ENCODE results near the gene PGS1. TPM values are rescaled to one million over a fixed set of nuclear protein-coding genes. Genes with fewer than 3 reads are reported as not detected.
A peak's percentile ranks its signal among the peaks of the same experiment; 100 is the strongest.

Gene PGS1
- total and polyA plus RNA-seq, 5 donors = 13.9 to 22.2 (median 20.2) TPM

GRCh38 chr17:78438694-78439325 lies 60.4 kb downstream of the PGS1 start:
- Histone ChIP-seq H3K9me3 (ENCODE audit: control insufficient read depth, low read length) (no peaks in the 10 kb centered on the region), H3K27me3 (ENCODE audit: control insufficient read depth, insufficient read depth) (no peaks in the 10 kb centered on the region), H3K4me1 (ENCODE audit: control insufficient read depth, insufficient read depth, low read length) (peaks cover 3% of the 10 kb centered on the region), H3K27ac (ENCODE audit: low read length) (no peak overlapping the region), H3K4me3 (ENCODE audit: low read length) (no peak overlapping the region)
- no peak for ATAC-seq
- DNase-seq = peak in 2 of 3 donors; percentile 31 to 32
- WGBS = 77% methylated on average over 16 of the region's 16 CpGs
- intact Hi-C loops (cut with DNase I) = no loop called here

DNA sequence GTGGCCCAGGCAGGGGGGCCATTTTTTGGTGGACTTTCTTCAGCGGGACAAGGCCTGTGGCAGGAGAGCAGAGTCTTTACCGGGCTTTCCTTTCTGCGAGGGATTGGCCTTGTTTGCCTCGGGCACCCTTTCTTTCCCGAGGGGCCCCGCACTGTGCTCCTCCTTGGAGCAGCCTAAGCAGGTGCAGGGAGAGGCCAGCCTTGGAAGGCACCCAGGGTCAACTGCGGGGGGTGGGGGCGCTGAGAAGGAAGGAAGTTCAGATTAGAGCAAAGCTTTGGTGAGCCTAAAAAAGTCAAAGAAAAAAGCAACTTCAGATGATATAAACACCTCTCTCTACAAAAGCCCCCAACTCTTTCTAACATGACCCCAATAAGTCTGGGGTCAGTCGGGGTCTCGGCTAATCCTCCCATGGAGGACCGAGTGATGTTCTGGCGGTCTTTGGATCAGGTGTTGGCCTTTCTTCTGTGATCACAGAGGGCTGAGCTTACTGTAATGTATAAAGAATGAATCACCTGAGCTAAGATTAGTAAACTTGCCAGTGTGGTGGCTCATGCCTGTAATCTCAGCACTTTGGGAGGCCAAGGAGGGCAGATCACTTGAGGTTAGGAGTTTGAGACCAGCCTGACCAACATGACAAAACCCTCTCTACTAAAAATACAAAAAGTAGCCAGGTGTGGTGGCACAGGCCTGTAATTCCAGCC lies 63.0 kb downstream of the PGS1 start:
- 76% methylated on average over 12 of the region's 12 CpGs for WGBS
- H3K27me3 ChIP-seq (ENCODE audit: control insufficient read depth, insufficient read depth) = no peaks in the 10 kb centered on the region
- intact Hi-C loops (cut with DNase I) = no loop called here
- H3K9me3 ChIP-seq (ENCODE audit: control insufficient read depth, low read length) = no peaks in the 10 kb centered on the region
- DNase-seq (peak in 1 of 3 donors; percentile 12), ATAC-seq (no peak)
- no peak overlapping the region for H3K4me3 ChIP-seq (ENCODE audit: low read length)
- H3K4me1 ChIP-seq (ENCODE audit: control insufficient read depth, insufficient read depth, low read length) = peaks cover 3% of the 10 kb centered on the region
- no peak overlapping the region for H3K27ac ChIP-seq (ENCODE audit: low read length)

DNA sequence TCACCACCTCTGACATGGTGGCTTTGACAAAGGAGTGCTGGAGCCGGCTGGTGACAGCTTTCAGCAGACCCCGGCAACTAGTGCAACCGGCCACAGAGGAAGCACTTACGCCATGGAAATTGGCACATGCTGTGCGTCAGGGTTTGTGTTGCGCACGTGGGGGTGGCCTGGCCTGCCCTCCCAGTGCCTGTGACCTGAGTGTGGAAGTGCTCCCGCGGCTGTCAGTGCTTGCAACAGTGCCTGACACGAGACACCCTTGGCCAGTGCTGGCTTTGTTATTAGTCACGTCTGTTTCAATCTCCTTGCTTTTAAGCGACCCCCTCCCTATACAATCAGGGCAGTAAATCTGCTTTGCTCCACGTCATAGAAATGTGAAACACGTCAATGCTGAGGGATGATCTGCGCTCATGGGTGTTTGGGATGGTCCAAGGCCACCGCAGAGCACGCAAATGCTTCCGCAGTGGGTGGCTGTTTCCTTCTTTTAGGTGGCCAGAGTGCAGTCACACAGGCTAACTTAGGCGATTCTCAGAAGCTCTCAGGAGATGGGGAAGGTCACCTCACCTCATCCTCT lies 64.3 kb downstream of the PGS1 start:
- Histone ChIP-seq H3K4me1 (ENCODE audit: control insufficient read depth, insufficient read depth, low read length) (peaks cover 3% of the 10 kb centered on the region), H3K27ac (ENCODE audit: low read length) (no peak overlapping the region), H3K4me3 (ENCODE audit: low read length) (no peak overlapping the region), H3K27me3 (ENCODE audit: control insufficient read depth, insufficient read depth) (no peaks in the 10 kb centered on the region), H3K9me3 (ENCODE audit: control insufficient read depth, low read length) (no peaks in the 10 kb centered on the region)
- 35% methylated on average over 19 of the region's 19 CpGs for WGBS
- ATAC-seq (peak; percentile 87 to 92), DNase-seq (peak; percentile 89 to 91 (median 90))
- intact Hi-C loops (cut with DNase I) = no loop called here

DNA sequence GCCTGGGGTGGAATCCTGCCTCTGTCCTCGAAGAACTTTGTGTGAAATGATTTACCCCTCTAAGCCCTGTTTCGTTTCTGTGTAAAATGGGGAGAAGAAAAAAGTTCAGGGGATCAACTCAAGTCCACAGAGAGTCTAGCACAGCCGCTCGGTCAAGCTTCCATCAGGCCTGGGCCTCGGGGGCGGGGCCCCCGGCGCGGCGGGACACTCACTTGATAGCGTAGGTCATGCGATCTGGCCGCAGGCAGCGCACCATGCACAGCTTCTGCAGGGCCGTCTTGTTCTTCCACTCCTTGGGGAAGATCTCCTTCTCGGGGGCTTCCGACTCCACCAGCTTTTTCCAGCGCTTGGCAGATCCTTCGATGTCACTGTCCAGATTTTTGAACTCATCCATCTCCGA lies 65.9 kb downstream of the PGS1 start:
- Histone ChIP-seq H3K4me1 (ENCODE audit: control insufficient read depth, insufficient read depth, low read length) (peaks cover 3% of the 10 kb centered on the region), H3K27me3 (ENCODE audit: control insufficient read depth, insufficient read depth) (no peaks in the 10 kb centered on the region), H3K9me3 (ENCODE audit: control insufficient read depth, low read length) (no peaks in the 10 kb centered on the region), H3K4me3 (ENCODE audit: low read length) (no peak overlapping the region), H3K27ac (ENCODE audit: low read length) (no peak overlapping the region)
- DNase-seq = peak in 2 of 3 donors; percentile 25 to 53
- intact Hi-C loops (cut with DNase I) = no loop called here
- no peak for ATAC-seq
- WGBS = 87% methylated on average over 20 of the region's 20 CpGs

DNA sequence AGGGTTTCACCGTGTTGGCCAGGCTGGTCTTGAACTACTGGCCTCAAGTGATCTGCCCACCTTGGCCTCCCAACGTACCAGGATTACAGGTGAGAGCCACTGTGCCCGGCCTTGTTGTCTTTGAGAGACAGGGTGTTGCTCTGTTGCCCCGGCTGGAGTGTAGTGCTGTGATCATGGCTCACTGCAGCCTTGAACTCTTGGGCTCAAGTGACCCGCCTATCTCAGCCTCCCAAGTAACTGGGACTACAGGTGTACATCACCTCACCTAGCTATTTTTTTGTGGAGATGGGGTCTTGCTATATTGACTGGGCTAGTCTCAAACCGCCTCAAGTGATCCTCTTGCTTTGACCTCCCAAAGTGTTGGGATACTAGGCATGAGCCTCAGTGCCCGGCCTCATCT lies 68.4 kb downstream of the PGS1 start:
- Histone ChIP-seq H3K27me3 (ENCODE audit: control insufficient read depth, insufficient read depth) (no peaks in the 10 kb centered on the region), H3K27ac (ENCODE audit: low read length) (no peak overlapping the region), H3K9me3 (ENCODE audit: control insufficient read depth, low read length) (no peaks in the 10 kb centered on the region), H3K4me1 (ENCODE audit: control insufficient read depth, insufficient read depth, low read length) (peaks cover 3% of the 10 kb centered on the region), H3K4me3 (ENCODE audit: low read length) (no peak overlapping the region)
- 95% methylated on average over 7 of the region's 7 CpGs for WGBS
- ATAC-seq (no peak), DNase-seq (no peak)
- intact Hi-C loops (cut with DNase I) = no loop called here

- WGBS = 73% methylated on average over 5 of the region's 5 CpGs
- no peak overlapping the region for H3K4me3 ChIP-seq (ENCODE audit: low read length)
- H3K27ac ChIP-seq (ENCODE audit: low read length) = no peak overlapping the region
- no peaks in the 10 kb centered on the region for H3K4me1 ChIP-seq (ENCODE audit: control insufficient read depth, insufficient read depth, low read length)
- ATAC-seq = no peak
- H3K9me3 ChIP-seq (ENCODE audit: control insufficient read depth, low read length) = no peaks in the 10 kb centered on the region
- no peaks in the 10 kb centered on the region for H3K27me3 ChIP-seq (ENCODE audit: control insufficient read depth, insufficient read depth)
- intact Hi-C loops (cut with DNase I) = no loop called here
- DNase-seq = no peak
Observed at GRCh38 chr17:78448356-78448993, 70.0 kb downstream of the PGS1 start.

DNA sequence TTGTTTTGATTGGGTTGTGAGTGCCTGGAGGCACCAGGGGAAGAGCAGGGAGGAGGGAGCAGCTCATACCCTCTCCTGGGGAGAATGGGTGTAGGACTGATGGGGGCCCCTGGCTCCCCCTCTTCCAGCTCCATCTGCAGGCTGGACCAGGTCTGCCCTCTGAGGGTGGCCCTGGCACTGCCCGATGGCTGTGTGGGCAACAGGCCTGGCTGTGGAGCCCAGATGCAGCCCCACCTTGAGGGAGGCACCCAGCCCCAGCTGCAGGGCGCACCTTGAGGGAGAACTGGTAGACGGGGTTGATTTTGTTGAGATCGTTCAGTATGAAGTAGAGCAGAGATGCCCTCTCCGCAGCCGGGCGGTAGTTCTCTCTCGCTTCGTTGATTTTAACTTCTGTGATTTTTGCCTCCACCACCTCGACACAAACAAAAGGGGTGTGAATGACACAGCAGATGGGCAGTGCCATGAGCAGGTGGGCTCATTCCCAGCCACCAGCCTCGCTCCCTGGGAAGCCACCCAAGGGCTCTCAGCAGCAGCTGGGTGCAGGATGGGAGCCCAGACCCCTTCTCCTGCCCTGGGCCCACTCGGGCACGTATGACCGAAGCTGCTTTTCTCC lies 71.6 kb downstream of the PGS1 start:
- intact Hi-C loops (cut with DNase I) = no loop called here
- WGBS = 93% methylated on average over 14 of the region's 14 CpGs
- H3K27ac ChIP-seq (ENCODE audit: low read length) = no peak overlapping the region
- no peaks in the 10 kb centered on the region for H3K9me3 ChIP-seq (ENCODE audit: control insufficient read depth, low read length)
- DNase-seq = no peak
- no peak for ATAC-seq
- H3K27me3 ChIP-seq (ENCODE audit: control insufficient read depth, insufficient read depth) = no peaks in the 10 kb centered on the region
- no peak overlapping the region for H3K4me3 ChIP-seq (ENCODE audit: low read length)
- no peaks in the 10 kb centered on the region for H3K4me1 ChIP-seq (ENCODE audit: control insufficient read depth, insufficient read depth, low read length)

DNA sequence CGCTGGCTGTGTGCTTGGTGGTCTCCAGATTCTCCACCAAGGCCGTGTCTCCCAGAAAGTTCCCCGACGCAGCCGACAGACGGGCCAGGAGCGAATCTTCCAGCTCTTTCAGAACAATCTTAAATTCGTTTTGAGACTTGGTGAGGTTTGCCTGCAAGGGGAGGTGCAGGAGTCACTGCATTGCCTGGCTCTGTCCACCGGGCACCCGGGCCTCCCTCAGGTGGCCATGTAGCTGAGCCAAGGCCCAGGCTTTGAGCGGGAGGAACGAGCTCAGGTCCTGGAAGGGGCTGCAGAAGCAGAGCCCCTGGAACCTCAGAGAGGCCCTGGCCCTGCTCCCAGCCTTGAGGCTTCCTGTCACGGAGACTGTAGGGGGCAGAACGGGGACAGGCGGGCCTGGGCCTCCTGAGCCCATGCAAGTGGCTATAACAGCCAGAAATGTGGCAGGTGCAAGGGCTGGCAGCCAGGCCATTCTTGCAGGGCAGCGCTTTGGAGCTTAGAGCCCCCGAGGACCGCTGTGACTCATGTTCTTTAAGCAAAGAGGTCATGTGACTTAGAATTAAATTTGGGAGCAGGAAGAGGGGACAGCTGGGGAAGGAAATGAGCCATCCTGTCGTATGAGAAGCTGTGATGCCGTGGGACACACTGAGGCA lies 72.4 kb downstream of the PGS1 start:
- Histone ChIP-seq H3K9me3 (ENCODE audit: control insufficient read depth, low read length) (no peaks in the 10 kb centered on the region), H3K4me3 (ENCODE audit: low read length) (no peak overlapping the region), H3K4me1 (ENCODE audit: control insufficient read depth, insufficient read depth, low read length) (no peaks in the 10 kb centered on the region), H3K27me3 (ENCODE audit: control insufficient read depth, insufficient read depth) (no peaks in the 10 kb centered on the region), H3K27ac (ENCODE audit: low read length) (no peak overlapping the region)
- WGBS = 59% methylated on average over 20 of the region's 20 CpGs
- DNase-seq (peak in 1 of 3 donors; percentile 28), ATAC-seq (no peak)
- intact Hi-C loops (cut with DNase I) = no loop called here

- ATAC-seq (no peak), DNase-seq (no peak)
- H3K9me3 ChIP-seq (ENCODE audit: control insufficient read depth, low read length) = no peaks in the 10 kb centered on the region
- intact Hi-C loops (cut with DNase I) = no loop called here
- 89% methylated on average over 7 of the region's 7 CpGs for WGBS
- no peak overlapping the region for H3K27ac ChIP-seq (ENCODE audit: low read length)
- H3K4me1 ChIP-seq (ENCODE audit: control insufficient read depth, insufficient read depth, low read length) = no peaks in the 10 kb centered on the region
- H3K27me3 ChIP-seq (ENCODE audit: control insufficient read depth, insufficient read depth) = no peaks in the 10 kb centered on the region
- no peak overlapping the region for H3K4me3 ChIP-seq (ENCODE audit: low read length)
Observed at GRCh38 chr17:78451753-78452152, 73.3 kb downstream of the PGS1 start.

GRCh38 chr17:78454346-78454745 lies 75.9 kb downstream of the PGS1 start:
- WGBS = 95% methylated on average over 20 of the region's 20 CpGs
- DNase-seq = no peak
- H3K4me3 ChIP-seq (ENCODE audit: low read length) = no peak overlapping the region

More at GRCh38 chr17:78454346-78454745, 75.9 kb downstream of the PGS1 start:
- no peak for ATAC-seq
- Histone ChIP-seq H3K4me1 (ENCODE audit: control insufficient read depth, insufficient read depth, low read length) (no peaks in the 10 kb centered on the region), H3K27me3 (ENCODE audit: control insufficient read depth, insufficient read depth) (no peaks in the 10 kb centered on the region), H3K9me3 (ENCODE audit: control insufficient read depth, low read length) (no peaks in the 10 kb centered on the region), H3K27ac (ENCODE audit: low read length) (no peak overlapping the region)
- intact Hi-C loops (cut with DNase I) = no loop called here

Data from right cardiac atrium (tissue), 5 donors.